Neuron (in vitro differentiated cells): ENCODE data around the gene CDY2A.
"Not testable (repeated sequence)": the region's sequence is repeated elsewhere in the genome, so short reads cannot be mapped to it uniquely, and the experiment has no call there.

Experiments
- H2AFZ ChIP-seq: one replicate; pipeline ENCODE4 v1.6.1; 2013; ENCODE audit warnings: low read depth, mild to moderate bottlenecking, inconsistent platforms, low read length, moderate library complexity
- H3K27me3 ChIP-seq: one replicate; pipeline ENCODE4 v1.6.1; 2013; ENCODE audit warnings: low read length; ENCODE audit not compliant: insufficient read depth
- H3K36me3 ChIP-seq: one replicate; pipeline ENCODE4 v1.6.1; 2013; ENCODE audit warnings: low read length; ENCODE audit not compliant: insufficient read depth
- H3K4me1 ChIP-seq: one replicate; pipeline ENCODE4 v1.6.1; 2013; ENCODE audit warnings: low read length; ENCODE audit not compliant: insufficient read depth
- H3K4me3 ChIP-seq: 2 replicates; pipeline ENCODE4 v1.5.1; 2013; ENCODE audit warnings: mild to moderate bottlenecking, low read length, moderate library complexity
- H3K9me3 ChIP-seq: one replicate; pipeline ENCODE4 v1.6.1; 2013; ENCODE audit warnings: low read length

CDY2A gene, protein sequence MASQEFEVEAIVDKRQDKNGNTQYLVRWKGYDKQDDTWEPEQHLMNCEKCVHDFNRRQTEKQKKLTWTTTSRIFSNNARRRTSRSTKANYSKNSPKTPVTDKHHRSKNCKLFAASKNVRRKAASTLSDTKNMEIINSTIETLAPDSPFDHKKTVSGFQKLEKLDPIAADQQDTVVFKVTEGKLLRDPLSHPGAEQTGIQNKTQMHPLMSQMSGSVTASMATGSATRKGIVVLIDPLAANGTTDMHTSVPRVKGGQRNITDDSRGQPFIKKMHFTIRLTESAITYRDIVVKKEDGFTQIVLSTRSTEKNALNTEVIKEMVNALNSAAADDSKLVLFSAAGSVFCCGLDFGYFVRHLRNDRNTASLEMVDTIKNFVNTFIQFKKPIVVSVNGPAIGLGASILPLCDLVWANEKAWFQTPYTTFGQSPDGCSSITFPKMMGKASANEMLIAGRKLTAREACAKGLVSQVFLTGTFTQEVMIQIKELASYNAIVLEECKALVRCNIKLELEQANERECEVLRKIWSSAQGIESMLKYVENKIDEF

DNA sequence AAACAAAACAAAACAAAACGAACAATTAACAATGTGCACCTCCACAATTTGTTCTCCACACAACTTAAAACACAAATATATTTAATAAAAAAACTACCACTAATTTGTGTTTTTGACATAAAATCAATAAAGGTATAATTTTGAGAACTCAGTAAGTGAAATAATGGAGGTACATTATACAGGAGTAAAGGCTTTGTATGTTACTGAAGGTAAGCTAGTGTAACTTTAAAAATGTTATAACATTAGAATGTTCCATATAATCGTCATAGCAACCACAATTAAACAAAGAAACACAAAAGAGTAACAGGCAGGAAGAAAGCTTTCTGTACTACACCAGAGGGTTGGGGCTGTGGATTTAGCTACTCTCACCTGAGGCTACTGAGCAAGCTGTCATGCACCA, at the start of gene CDY2A:
TSS of gene CDY2A (plus strand) at position 301 of the 400 bp plus-strand sequence. CDS start 328 bp downstream, outside the sequence.
- not testable (repeated sequence) for H3K4me3 ChIP-seq, H3K9me3 ChIP-seq, H3K4me1 ChIP-seq, H3K36me3 ChIP-seq, H3K27me3 ChIP-seq, H2AFZ ChIP-seq

GRCh38 chrY:17997586-17997985, 28.0 kb upstream of the CDY2A start:
- H3K27me3 ChIP-seq, H2AFZ ChIP-seq, H3K4me1 ChIP-seq, H3K9me3 ChIP-seq, H3K36me3 ChIP-seq, H3K4me3 ChIP-seq: not testable (repeated sequence)

DNA sequence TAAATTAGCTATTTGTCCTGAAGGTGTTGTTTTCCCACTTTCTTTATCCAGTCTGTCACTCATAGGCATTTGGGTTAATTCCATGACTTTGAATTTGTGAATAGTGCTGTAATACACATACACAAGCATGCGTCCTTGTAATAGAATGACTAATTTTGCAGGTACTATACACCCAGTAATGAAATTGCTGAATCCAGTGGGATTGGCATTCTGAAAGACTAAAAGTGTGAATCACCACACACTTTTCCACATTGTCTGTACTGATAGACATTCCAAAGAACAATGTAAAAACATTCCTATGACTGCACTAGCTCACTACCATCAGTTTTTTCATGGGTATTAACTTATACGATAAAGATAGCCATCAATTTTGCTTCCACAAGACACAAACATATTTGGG, 27.3 kb upstream of the CDY2A start:
- not testable (repeated sequence) for H3K4me3 ChIP-seq, H3K9me3 ChIP-seq, H3K36me3 ChIP-seq, H3K4me1 ChIP-seq, H3K27me3 ChIP-seq, H2AFZ ChIP-seq

- not testable (repeated sequence) for H3K4me1 ChIP-seq, H3K36me3 ChIP-seq, H3K4me3 ChIP-seq, H3K9me3 ChIP-seq, H2AFZ ChIP-seq, H3K27me3 ChIP-seq
Observed at GRCh38 chrY:18023897-18024296, 1.7 kb upstream of the CDY2A start.

- not testable (repeated sequence) for H2AFZ ChIP-seq, H3K9me3 ChIP-seq, H3K4me3 ChIP-seq, H3K27me3 ChIP-seq, H3K36me3 ChIP-seq, H3K4me1 ChIP-seq
Observed at GRCh38 chrY:18028845-18029244, 3.3 kb downstream of the CDY2A start.

GRCh38 chrY:18030178-18030577, 4.6 kb downstream of the CDY2A start:
- not testable (repeated sequence) for H3K4me3 ChIP-seq, H3K36me3 ChIP-seq, H2AFZ ChIP-seq, H3K27me3 ChIP-seq, H3K9me3 ChIP-seq, H3K4me1 ChIP-seq

- H2AFZ ChIP-seq, H3K36me3 ChIP-seq, H3K4me1 ChIP-seq, H3K4me3 ChIP-seq, H3K27me3 ChIP-seq, H3K9me3 ChIP-seq: not testable (repeated sequence)
Observed at GRCh38 chrY:18034100-18034814, 8.7 kb downstream of the CDY2A start.

DNA sequence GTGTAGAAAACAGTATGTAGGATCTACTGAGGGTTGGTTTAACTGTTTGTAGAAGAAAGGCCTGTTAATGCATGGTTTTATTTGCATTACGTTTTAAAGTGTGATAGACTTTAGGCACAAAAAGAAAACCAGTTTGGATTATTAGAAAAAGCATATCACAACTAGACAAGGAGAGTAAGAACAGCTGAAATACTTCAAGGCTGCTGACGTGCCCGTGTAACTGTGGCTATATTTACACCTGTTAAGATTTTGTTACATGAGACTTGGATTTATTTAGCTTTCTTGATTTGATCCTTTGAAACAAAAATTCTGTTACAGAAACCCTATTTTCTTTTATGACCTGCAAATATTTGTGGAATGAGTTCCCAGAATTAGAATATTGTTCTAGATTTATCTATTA, 9.3 kb downstream of the CDY2A start:
- not testable (repeated sequence) for H3K9me3 ChIP-seq, H2AFZ ChIP-seq, H3K4me1 ChIP-seq, H3K36me3 ChIP-seq, H3K4me3 ChIP-seq, H3K27me3 ChIP-seq

GRCh38 chrY:18044990-18045389, 19.4 kb downstream of the CDY2A start:
- H3K4me1 ChIP-seq, H2AFZ ChIP-seq, H3K9me3 ChIP-seq, H3K36me3 ChIP-seq, H3K27me3 ChIP-seq, H3K4me3 ChIP-seq: not testable (repeated sequence)

DNA sequence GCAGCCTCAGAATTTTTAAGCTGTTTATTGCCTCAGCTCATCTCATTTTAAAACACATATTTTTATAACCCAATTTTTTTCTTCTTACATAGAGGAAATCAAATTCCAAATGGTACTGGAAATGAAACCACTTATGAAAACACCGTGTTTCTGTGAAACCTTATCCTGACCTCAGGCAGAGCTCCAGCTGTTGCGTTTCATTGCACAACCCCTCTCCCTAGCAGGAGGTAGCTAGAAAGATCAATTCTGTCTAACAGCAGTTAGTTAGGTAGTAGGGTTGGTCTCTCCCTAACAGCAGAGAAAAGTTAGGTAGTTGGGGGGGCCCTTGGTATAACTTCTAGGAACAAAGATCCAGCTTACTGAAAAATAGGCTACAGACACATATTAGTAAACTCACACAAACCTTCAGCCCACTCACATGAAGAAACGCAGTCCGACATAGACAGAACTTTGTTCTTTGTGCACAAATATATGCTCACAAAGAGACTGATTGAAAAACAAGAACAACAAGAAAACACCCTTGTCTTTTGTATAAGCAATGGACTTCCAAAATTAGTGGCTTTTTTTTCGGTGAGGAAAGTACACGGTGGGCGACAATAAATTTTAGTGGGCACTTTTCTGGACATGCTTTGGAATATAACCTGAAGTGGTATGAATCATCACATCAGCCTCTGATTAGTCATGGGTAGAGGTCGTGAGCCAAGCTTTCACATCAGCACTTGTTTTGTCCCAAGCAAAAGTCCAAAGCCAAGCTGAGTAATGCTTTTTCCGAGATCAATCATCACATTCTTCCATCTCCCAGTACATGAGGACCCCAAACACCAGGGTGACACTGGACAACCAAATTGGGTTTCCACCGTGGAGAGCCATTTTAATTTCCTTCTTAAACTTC, 22.8 kb downstream of the CDY2A start:
- not testable (repeated sequence) for H3K36me3 ChIP-seq, H3K4me1 ChIP-seq, H3K27me3 ChIP-seq, H2AFZ ChIP-seq, H3K9me3 ChIP-seq, H3K4me3 ChIP-seq

DNA sequence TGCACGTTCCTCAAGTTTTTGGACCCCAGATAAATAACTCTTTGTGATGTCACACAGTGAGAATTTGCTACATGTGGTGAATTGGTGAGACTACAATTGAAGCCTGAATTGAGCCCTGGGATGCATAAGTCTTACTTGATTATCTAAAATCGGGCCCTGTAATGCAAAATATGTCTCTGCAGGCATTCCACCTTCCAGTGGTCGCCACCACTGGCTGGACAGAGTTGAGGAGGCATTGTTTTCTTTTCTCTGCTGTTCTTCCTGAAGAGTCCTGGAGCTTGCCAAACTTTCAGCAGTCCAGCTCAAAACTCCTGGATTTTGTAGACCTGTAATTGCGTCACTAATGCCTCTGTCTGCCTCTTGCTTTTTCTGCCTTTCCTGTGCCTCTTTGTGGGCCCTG, 23.5 kb downstream of the CDY2A start:
- not testable (repeated sequence) for H3K27me3 ChIP-seq, H2AFZ ChIP-seq, H3K4me3 ChIP-seq, H3K9me3 ChIP-seq, H3K4me1 ChIP-seq, H3K36me3 ChIP-seq

- not testable (repeated sequence) for H3K9me3 ChIP-seq, H3K4me1 ChIP-seq, H3K27me3 ChIP-seq, H3K4me3 ChIP-seq, H2AFZ ChIP-seq, H3K36me3 ChIP-seq
Observed at GRCh38 chrY:18056473-18056872, 30.9 kb downstream of the CDY2A start.

DNA sequence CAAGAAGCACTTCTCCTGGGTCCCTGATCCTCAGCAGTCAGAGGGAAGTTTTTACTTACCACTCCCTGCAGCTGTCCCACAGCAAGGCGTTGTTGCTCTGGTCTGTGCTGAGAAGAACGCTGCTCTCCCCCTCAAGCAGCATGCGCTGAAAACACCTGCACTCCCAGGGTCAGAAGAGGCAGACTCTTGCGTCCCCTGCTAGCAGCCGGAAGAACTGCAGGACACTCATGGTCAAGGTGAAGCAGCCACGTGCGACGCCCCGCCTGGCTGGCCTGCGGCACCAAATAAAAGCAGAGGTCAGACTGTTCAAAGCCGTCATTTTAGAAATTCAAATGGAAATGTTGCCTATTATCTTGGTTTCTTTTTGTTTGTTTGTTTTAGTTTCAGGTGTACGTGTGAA, 47.9 kb downstream of the CDY2A start:
- H3K4me3 ChIP-seq, H3K4me1 ChIP-seq, H3K9me3 ChIP-seq, H2AFZ ChIP-seq, H3K27me3 ChIP-seq, H3K36me3 ChIP-seq: not testable (repeated sequence)
